ENCODE data around the gene SKAP1. TPM values are rescaled to one million over a fixed set of nuclear protein-coding genes. Genes with fewer than 3 reads are reported as not detected.
A peak's percentile ranks its signal among the peaks of the same experiment; 100 is the strongest.
"Not testable (repeated sequence)": the region's sequence is repeated elsewhere in the genome, so short reads cannot be mapped to it uniquely, and the experiment has no call there.

The SKAP1 gene
- total RNA-seq, 2 experiments from 2014 or later, result 71.7 to 77.6 TPM

DNA sequence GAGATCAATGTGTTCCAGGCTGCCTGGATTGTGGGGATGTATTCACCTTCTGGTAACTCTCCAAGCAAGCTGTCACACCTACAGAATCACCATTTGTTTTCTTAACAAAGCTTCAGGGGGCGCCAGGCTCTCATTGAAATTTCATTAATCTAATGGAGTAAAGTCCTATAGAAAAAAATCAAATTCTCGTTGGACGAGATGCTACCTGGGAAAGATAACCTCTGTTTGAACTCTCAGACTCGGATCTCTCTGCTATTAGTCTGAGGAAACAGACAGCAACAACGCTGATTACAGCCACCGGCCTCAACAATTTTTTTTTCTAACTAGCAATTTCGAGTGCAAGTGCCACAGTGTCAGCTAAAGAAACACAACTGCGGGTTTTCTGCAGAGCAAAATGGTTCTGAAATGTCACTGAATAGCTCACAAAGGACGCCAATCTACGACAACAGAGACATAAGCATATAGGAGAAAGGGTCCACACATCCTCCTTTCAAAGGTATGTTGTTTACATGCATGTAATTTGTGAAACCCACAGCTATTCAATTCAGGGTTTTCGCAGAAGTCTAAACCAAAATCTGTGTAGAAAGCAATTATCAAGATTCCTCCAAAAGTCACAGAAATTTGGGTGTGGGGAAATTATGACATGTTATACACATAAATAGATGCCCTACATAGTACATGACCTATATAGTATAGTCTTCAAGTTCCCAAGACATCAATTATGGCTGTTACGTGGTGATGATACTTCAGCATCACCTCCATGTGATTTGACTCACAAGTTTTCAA is 135.8 kb downstream of the SKAP1 start:
- POLR2A ChIA-PET, result no interaction called here
- intact Hi-C loops (cut with micrococcal nuclease), result loop anchor here (2.0 kb wide), 1 partner anchor 39 kb away; no protein-coding TSS in a partner anchor
- peaks cover 2% of the 10 kb centered on the region for H3K36me3 Mint-ChIP-seq
- H3K4me1 Mint-ChIP-seq (ENCODE audit: low read depth), result peaks cover 52% of the 10 kb centered on the region
- no peaks in the 10 kb centered on the region for H3K9me3 Mint-ChIP-seq
- H3K27ac Mint-ChIP-seq, result peak overlapping the region; percentile 55
- no peaks in the 10 kb centered on the region for H3K27me3 Mint-ChIP-seq
- no peak overlapping the region for H3K4me3 Mint-ChIP-seq
- CTCF ChIA-PET, result interaction anchor here (0.7 to 1.6 kb wide), 8 partner anchors 10 to 299 kb away, joined by 3 to 7 read pairs (median 4); partner anchors contain the start of gene HOXB5
- DNase-seq, result no peak

DNA sequence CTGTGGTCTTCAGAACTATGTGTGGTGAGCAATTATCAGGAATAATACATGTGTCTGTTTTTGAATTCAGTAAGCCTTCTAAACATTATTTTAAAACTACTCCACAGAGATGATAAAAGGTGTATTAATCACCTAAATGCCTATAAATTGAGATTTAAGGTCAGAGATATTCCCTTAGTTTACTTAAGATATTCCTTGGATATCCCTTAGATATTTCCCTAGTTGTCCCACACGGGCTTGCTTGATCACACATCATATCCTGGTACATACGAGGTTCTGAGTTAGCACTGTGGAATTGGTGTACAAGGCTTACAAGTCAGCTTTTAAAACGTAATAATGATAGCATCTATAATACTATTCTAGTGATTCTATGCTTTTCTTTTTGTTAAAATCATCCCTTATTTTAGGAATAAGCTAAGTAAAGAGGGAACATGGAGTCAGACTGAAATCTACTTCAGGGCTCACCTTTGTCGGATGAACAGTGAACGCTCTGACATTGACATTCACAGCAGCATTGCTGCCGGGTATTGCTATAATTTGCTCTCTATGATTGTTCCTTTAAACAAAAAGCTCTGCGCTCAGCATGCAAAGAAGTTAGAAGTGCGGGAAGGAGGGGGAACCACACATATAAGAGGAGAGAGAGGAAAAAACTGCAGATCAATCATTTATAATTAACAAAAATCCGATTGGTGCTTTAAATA is 136.5 kb downstream of the SKAP1 start:
- ChIA-PET CTCF (interaction anchor here (0.7 to 1.6 kb wide), 7 partner anchors 11 to 300 kb away, joined by 3 to 7 read pairs (median 4); partner anchors contain the start of gene HOXB5), POLR2A (no interaction called here)
- peak overlapping the region; percentile 55 for H3K27ac Mint-ChIP-seq
- intact Hi-C loops (cut with micrococcal nuclease), result loop anchor here (2.0 kb wide), 1 partner anchor 39 kb away; no protein-coding TSS in a partner anchor
- H3K27me3 Mint-ChIP-seq, result no peaks in the 10 kb centered on the region
- peaks cover 2% of the 10 kb centered on the region for H3K36me3 Mint-ChIP-seq
- peaks cover 46% of the 10 kb centered on the region for H3K4me1 Mint-ChIP-seq (ENCODE audit: low read depth)
- no peak overlapping the region for H3K4me3 Mint-ChIP-seq
- H3K9me3 Mint-ChIP-seq, result no peaks in the 10 kb centered on the region
- DNase-seq, result no peak

DNA sequence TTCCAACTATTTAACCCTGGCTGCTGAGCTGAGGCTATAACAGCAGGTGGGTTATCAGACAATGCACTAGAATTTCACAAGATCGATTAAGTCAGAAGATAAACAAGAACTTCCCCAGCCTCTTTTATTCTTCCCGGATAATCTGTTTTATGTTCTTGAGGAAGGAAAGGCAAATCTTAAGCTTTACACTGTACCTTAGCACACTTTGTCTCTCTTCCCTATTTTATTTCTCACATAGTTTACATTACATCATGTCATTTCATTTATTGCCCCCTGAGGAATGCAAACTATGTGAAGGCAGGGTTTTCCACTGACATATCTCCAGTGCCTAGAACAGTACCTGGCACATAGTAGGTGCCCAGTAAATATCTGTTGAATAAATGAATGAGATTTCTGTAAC is 139.6 kb downstream of the SKAP1 start:
- no peak for DNase-seq
- peaks cover 29% of the 10 kb centered on the region for H3K4me1 Mint-ChIP-seq (ENCODE audit: low read depth)
- H3K4me3 Mint-ChIP-seq, result no peak overlapping the region
- CTCF ChIA-PET, result no interaction called here
- POLR2A ChIA-PET, result no interaction called here
- H3K27ac Mint-ChIP-seq, result no peak overlapping the region
- peaks cover 2% of the 10 kb centered on the region for H3K36me3 Mint-ChIP-seq
- H3K27me3 Mint-ChIP-seq, result no peaks in the 10 kb centered on the region
- H3K9me3 Mint-ChIP-seq, result no peaks in the 10 kb centered on the region
- intact Hi-C loops (cut with micrococcal nuclease), result no loop called here

DNA sequence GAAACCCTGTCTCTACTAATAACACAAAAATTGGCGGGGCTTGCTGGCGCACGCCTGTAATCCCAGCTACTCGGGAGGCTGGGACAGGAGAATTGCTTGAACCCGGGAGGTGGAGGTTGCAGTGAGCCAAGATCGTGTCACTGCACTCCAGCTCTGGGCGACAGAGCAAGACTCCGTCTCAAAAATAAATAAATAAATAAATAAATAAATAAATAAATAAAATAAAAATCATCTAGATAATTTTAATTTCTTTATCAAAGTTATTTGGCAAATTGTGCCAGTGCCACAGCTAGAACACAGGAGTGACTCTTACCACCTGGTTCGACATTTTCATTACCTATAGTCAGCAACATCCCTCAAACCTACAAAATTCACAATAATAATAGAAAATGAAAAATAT is 143.1 kb downstream of the SKAP1 start:
- H3K27ac Mint-ChIP-seq; CTCF ChIA-PET; DNase-seq; POLR2A ChIA-PET; H3K4me3 Mint-ChIP-seq; intact Hi-C loops (cut with micrococcal nuclease); H3K9me3 Mint-ChIP-seq; H3K36me3 Mint-ChIP-seq; H3K27me3 Mint-ChIP-seq: not testable (repeated sequence)
- H3K4me1 Mint-ChIP-seq (ENCODE audit: low read depth), result peaks cover 17% of the 10 kb centered on the region

- DNase-seq, result no peak
- H3K4me1 Mint-ChIP-seq (ENCODE audit: low read depth), result peaks cover 15% of the 10 kb centered on the region
- ChIA-PET CTCF (no interaction called here), POLR2A (no interaction called here)
- no peak overlapping the region for H3K27ac Mint-ChIP-seq
- intact Hi-C loops (cut with micrococcal nuclease), result no loop called here
- no peaks in the 10 kb centered on the region for H3K9me3 Mint-ChIP-seq
- H3K4me3 Mint-ChIP-seq, result no peak overlapping the region
- no peaks in the 10 kb centered on the region for H3K36me3 Mint-ChIP-seq
- H3K27me3 Mint-ChIP-seq, result no peaks in the 10 kb centered on the region
These were observed 144.4 kb downstream of the SKAP1 start for GRCh38 chr17:48285614-48286013.

DNA sequence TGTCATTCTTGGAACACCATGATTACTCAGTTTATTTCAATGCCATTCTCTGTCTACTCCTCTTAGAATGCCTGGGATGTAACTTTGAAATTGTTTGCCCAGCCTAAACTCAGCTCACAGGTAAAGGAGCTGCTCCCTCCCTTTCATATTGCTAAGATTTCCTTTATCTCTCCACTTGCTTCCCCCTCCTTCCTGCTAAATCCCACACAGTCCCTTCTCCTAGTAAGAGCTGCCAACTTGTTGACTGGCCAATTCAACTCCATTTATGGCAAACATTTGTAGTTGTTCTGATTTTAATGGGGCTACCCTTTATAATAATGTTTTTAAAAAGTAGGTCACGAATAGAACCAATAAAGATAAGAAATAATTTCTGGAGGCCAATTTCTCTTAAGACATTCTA is 146.1 kb downstream of the SKAP1 start:
- Mint-ChIP-seq H3K36me3 (no peaks in the 10 kb centered on the region), H3K4me3 (no peak overlapping the region), H3K27me3 (no peaks in the 10 kb centered on the region), H3K4me1 (ENCODE audit: low read depth) (peaks cover 16% of the 10 kb centered on the region), H3K27ac (no peak overlapping the region), H3K9me3 (no peaks in the 10 kb centered on the region)
- ChIA-PET POLR2A (no interaction called here), CTCF (interaction anchor here (0.7 kb wide), 1 partner anchor 219 kb away, joined by 3 read pairs; no protein-coding TSS in a partner anchor)
- DNase-seq, result no peak
- intact Hi-C loops (cut with micrococcal nuclease), result no loop called here

- no peak for DNase-seq
- ChIA-PET CTCF (interaction anchor here (0.7 kb wide), 1 partner anchor 220 kb away, joined by 3 read pairs; no protein-coding TSS in a partner anchor), POLR2A (no interaction called here)
- Mint-ChIP-seq H3K27me3 (no peaks in the 10 kb centered on the region), H3K4me3 (no peak overlapping the region), H3K9me3 (no peaks in the 10 kb centered on the region), H3K4me1 (ENCODE audit: low read depth) (peaks cover 16% of the 10 kb centered on the region), H3K36me3 (no peaks in the 10 kb centered on the region), H3K27ac (no peak overlapping the region)
- intact Hi-C loops (cut with micrococcal nuclease), result no loop called here
These were observed 146.6 kb downstream of the SKAP1 start for GRCh38 chr17:48283411-48283810.

GRCh38 chr17:48282303-48282702 is 147.7 kb downstream of the SKAP1 start:
- Mint-ChIP-seq H3K27ac (no peak overlapping the region), H3K9me3 (no peaks in the 10 kb centered on the region), H3K36me3 (no peaks in the 10 kb centered on the region), H3K4me1 (ENCODE audit: low read depth) (peaks cover 16% of the 10 kb centered on the region), H3K27me3 (no peaks in the 10 kb centered on the region), H3K4me3 (no peak overlapping the region)
- POLR2A ChIA-PET, result no interaction called here
- DNase-seq, result no peak
- CTCF ChIA-PET, result interaction anchor here (0.8 kb wide), 2 partner anchors 20 to 26 kb away, joined by 3 to 5 read pairs; no protein-coding TSS in a partner anchor
- intact Hi-C loops (cut with micrococcal nuclease), result no loop called here

DNA sequence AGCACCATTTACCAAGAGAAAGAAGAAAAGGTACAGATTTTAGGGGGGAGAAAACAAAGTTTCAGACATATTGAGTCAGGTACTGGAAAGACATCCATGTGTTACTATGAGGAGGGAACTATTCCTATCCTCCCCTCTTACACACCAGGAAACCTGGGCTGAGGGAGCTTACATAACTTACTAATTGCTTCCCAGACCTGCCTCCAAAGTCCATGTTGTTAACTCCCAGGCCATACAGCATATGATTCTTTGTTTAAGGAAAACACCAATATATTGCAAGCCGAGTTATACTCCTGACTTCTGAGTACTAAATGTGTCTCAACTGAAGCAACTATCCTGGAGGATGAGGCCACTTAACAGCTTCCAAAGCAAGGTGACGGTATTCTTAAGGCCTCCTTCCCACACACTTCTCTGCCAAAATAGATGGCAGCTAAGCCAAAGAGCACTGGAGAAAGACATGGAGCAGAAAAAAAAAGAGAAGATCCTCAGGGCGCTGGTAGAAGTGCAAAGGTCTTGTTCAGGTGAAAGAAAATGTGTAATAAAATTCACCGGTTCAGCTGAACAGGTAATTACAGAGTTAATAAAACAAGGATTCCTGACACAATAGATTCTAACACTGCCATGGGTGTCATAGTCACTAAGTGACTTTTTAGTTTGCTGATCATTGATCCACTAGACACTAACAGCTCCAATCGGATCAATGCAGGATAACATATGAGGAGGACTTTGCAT is 151.1 kb downstream of the SKAP1 start:
- POLR2A ChIA-PET, result no interaction called here
- intact Hi-C loops (cut with micrococcal nuclease), result no loop called here
- Mint-ChIP-seq H3K4me3 (no peak overlapping the region), H3K4me1 (ENCODE audit: low read depth) (peaks cover 13% of the 10 kb centered on the region), H3K36me3 (no peaks in the 10 kb centered on the region), H3K27me3 (no peaks in the 10 kb centered on the region), H3K9me3 (no peaks in the 10 kb centered on the region), H3K27ac (no peak overlapping the region)
- DNase-seq, result no peak
- CTCF ChIA-PET, result interaction anchor here (1.1 to 1.4 kb wide), 3 partner anchors 16 to 55 kb away, joined by 3 to 5 read pairs (median 5); no protein-coding TSS in a partner anchor

- Mint-ChIP-seq H3K9me3 (no peaks in the 10 kb centered on the region), H3K4me1 (ENCODE audit: low read depth) (peaks cover 5% of the 10 kb centered on the region), H3K4me3 (no peak overlapping the region), H3K27me3 (no peaks in the 10 kb centered on the region), H3K27ac (no peak overlapping the region), H3K36me3 (no peaks in the 10 kb centered on the region)
- ChIA-PET POLR2A (no interaction called here), CTCF (no interaction called here)
- no peak for DNase-seq
- intact Hi-C loops (cut with micrococcal nuclease), result no loop called here
These were observed 153.2 kb downstream of the SKAP1 start for GRCh38 chr17:48276776-48277175.

DNA sequence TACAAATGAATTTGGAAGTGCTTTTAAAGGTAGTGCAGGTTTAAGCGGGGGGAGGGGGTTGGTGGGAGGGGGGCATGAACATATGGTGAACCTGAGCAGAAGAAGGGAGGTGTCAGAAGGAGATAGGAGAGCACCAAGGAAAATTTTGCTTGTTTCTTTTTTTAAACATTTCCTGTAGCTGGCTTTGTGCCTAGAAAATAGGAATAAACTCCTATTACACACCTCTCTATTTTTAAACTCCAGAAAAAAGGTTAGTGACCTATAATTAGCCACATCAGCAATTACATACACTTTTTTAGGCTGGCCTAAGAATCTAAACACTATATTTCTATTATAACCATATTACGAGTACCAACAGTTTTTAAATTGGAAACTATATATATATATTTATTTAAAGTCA is 159.1 kb downstream of the SKAP1 start:
- CTCF ChIA-PET, result interaction anchor here (0.7 to 1.2 kb wide), 2 partner anchors 14 to 71 kb away, joined by 3 read pairs; no protein-coding TSS in a partner anchor
- Mint-ChIP-seq H3K27ac (no peak overlapping the region), H3K9me3 (no peaks in the 10 kb centered on the region), H3K4me3 (no peak overlapping the region), H3K27me3 (no peaks in the 10 kb centered on the region), H3K4me1 (ENCODE audit: low read depth) (peaks cover 8% of the 10 kb centered on the region), H3K36me3 (no peaks in the 10 kb centered on the region)
- POLR2A ChIA-PET, result no interaction called here
- DNase-seq, result no peak
- intact Hi-C loops (cut with micrococcal nuclease), result no loop called here

DNA sequence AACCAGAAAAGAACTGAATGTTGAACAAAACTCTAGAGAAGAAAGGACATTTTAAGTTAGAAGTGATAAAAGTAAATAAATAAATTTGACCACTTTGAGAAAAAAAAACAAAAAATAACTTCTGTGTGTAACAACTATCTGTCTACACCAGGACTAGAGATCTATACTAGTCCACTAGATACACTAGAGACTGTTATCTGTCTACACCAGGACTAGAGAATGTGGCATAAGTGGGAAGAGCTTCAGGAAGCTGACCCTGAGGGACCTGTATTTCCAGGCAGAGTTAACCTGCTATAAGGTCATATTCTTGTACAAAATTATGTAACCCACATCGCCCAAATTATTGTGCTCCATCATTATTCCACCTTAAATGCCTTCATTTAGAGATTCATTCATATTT is 160.8 kb downstream of the SKAP1 start:
- DNase-seq, result no peak
- H3K27me3 Mint-ChIP-seq, result no peaks in the 10 kb centered on the region
- intact Hi-C loops (cut with micrococcal nuclease), result no loop called here
- H3K4me1 Mint-ChIP-seq (ENCODE audit: low read depth), result peaks cover 25% of the 10 kb centered on the region
- H3K4me3 Mint-ChIP-seq, result no peak overlapping the region
- no peaks in the 10 kb centered on the region for H3K9me3 Mint-ChIP-seq
- H3K36me3 Mint-ChIP-seq, result no peaks in the 10 kb centered on the region
- CTCF ChIA-PET, result interaction anchor here (1.2 to 1.5 kb wide), 2 partner anchors 10 to 324 kb away, joined by 3 to 7 read pairs; no protein-coding TSS in a partner anchor
- no peak overlapping the region for H3K27ac Mint-ChIP-seq
- POLR2A ChIA-PET, result no interaction called here

Data from activated CD4-positive, alpha-beta memory T cell treated with anti-CD3 and anti-CD28 coated beads for 36 hours (primary cell).